PC-3 (cell line): Measurements from ENCODE around the gene SFTPB. TPM values are rescaled to one million over a fixed set of nuclear protein-coding genes. Genes with fewer than 3 reads are reported as not detected.

ENCODE experiments used
- ATAC-seq: fragments of 200-7000 bp; cut with Tn5 transposase; 2 replicates; pipeline ENCODE4 v1.9.1; 2020; ENCODE audit warnings: mild to moderate bottlenecking, moderate library complexity
- BruUV-seq: library from RNA; stranded (reverse); fragments of 400-500 nt; replicated peaks from 2 replicates; lab custom pipeline; 2021; lab: Mats Ljungman, UMichigan
- CTCF ChIA-PET: fragments of 300-600 bp; sonication (Branson Sonifier 250); formaldehyde crosslinking; loops from one replicate; lab custom pipeline; 2022; ENCODE audit warnings: antibody characterized with exemption; lab: Charles Lee
- POLR2A ChIA-PET: fragments of 300-600 bp; sonication (Branson Sonifier 250); formaldehyde crosslinking; loops from one replicate; lab custom pipeline; 2022; ENCODE audit warnings: antibody characterized with exemption; ENCODE audit not compliant: unreplicated experiment; lab: Charles Lee
- DNase-seq: peaks from one replicate; pipeline ENCODE4 v3.0.0-alpha.2; 2015
- H2AFZ ChIP-seq: fragments of 300-600 bp; sonication (generic); 2 replicates; pipeline ENCODE4 v1.6.0; 2016; ENCODE audit warnings: antibody characterized with exemption, low read length
- H3F3A ChIP-seq: fragments of 300-600 bp; sonication (generic); one replicate; pipeline ENCODE4 v1.6.0; 2017; ENCODE audit warnings: antibody characterized with exemption, low read length, control low read depth, mild to moderate bottlenecking; ENCODE audit not compliant: unreplicated experiment
- H3K27ac ChIP-seq: fragments of 300-600 bp; sonication (generic); 2 replicates; pipeline ENCODE4 v1.5.1; 2016; ENCODE audit warnings: mild to moderate bottlenecking, low read length
- H3K27me3 ChIP-seq: fragments of 300-600 bp; sonication (generic); 2 replicates; pipeline ENCODE4 v1.6.1; 2016; ENCODE audit warnings: low read length, mixed read lengths
- H3K36me3 ChIP-seq: fragments of 300-600 bp; sonication (generic); 2 replicates; pipeline ENCODE4 v1.6.1; 2016; ENCODE audit warnings: low read depth, mixed run types, low read length, mixed read lengths
- H3K4me1 ChIP-seq: fragments of 300-600 bp; sonication (generic); 2 replicates; pipeline ENCODE4 v1.5.1; 2016; ENCODE audit warnings: low read length; ENCODE audit not compliant: insufficient read depth
- H3K4me2 ChIP-seq: fragments of 300-600 bp; sonication (generic); 2 replicates; pipeline ENCODE4 v1.6.0; 2016; ENCODE audit warnings: low read length
- H3K4me3 ChIP-seq: fragments of 300-600 bp; sonication (generic); 2 replicates; pipeline ENCODE4 v1.5.1; 2016; ENCODE audit warnings: mild to moderate bottlenecking, low read length, mixed read lengths
- H3K79me2 ChIP-seq: fragments of 300-600 bp; sonication (generic); 2 replicates; pipeline ENCODE4 v1.6.1; 2017; ENCODE audit warnings: low read length, mixed read lengths
- H3K9ac ChIP-seq: fragments of 300-600 bp; sonication (generic); 2 replicates; pipeline ENCODE4 v1.6.0; 2016; ENCODE audit warnings: mild to moderate bottlenecking, low read length
- H3K9me2 ChIP-seq: fragments of 300-600 bp; sonication (generic); replicated peaks from 2 replicates; pipeline ENCODE4 v1.6.1; 2016; ENCODE audit warnings: mixed run types, low read length, mixed read lengths
- H3K9me3 ChIP-seq: fragments of 300-600 bp; sonication (generic); 2 replicates; pipeline ENCODE4 v1.6.1; 2016; ENCODE audit warnings: low read length, mixed read lengths
- H4K20me1 ChIP-seq: fragments of 300-600 bp; sonication (generic); 2 replicates; pipeline ENCODE4 v1.6.1; 2016; ENCODE audit warnings: low read length, mixed read lengths
- CTCF ChIP-seq: fragments of 300-600 bp; sonication (generic); conservative IDR thresholded peaks from 2 replicates; pipeline ENCODE4 v1.5.1; 2017; ENCODE audit warnings: antibody characterized with exemption, low read depth, mild to moderate bottlenecking, low read length
- EZH2 ChIP-seq: fragments of 300-600 bp; sonication (generic); IDR thresholded peaks from one replicate; pipeline ENCODE4 v1.6.1; 2017; ENCODE audit warnings: antibody characterized with exemption, mild to moderate bottlenecking, low read length; ENCODE audit not compliant: unreplicated experiment
- EZH2phosphoT487 ChIP-seq: fragments of 300-600 bp; sonication (generic); IDR thresholded peaks from 2 replicates; pipeline ENCODE4 v1.6.1; 2018; ENCODE audit warnings: mild to moderate bottlenecking, antibody characterized with exemption, low read length, borderline replicate concordance
- intact Hi-C: fragments of 100-400 bp; cut with micrococcal nuclease; formaldehyde crosslinking; loops from 2 replicates; pipeline ENCODE4 v1.9.0; 2023
- total RNA-seq: library from RNA; depleted of rRNA; stranded (reverse); fragments of >200 nt; gene quantifications from 2 replicates; pipeline ENCODE4 v1.2.3, GENCODE V29; 2014

The SFTPB gene
- total RNA-seq, 1 experiment from 2014 or later = not detected

GRCh38 chr2:85663594-85664565 is 4.1 kb downstream of the SFTPB start:
- Histone ChIP-seq H3F3A (no peaks in the 10 kb centered on the region), H3K9me3 (no peaks in the 10 kb centered on the region), H3K36me3 (no peaks in the 10 kb centered on the region), H2AFZ (no peak overlapping the region), H3K4me3 (no peak overlapping the region), H3K9me2 (no peaks in the 10 kb centered on the region), H3K9ac (no peak overlapping the region), H4K20me1 (no peaks in the 10 kb centered on the region), H3K4me2 (no peak overlapping the region), H3K27ac (no peak overlapping the region), H3K27me3 (no peaks in the 10 kb centered on the region), H3K79me2 (no peaks in the 10 kb centered on the region), H3K4me1 (0 out of 2 replicates have a peak, but pooled peaks cover 4% of the 10 kb centered on the region)
- BruUV-seq = no TSS peak
- ATAC-seq (no peak), DNase-seq (no peak)
- TF ChIP-seq EZH2phosphoT487 = no peak
- no peak for TF ChIP-seq EZH2
- TF ChIP-seq CTCF = no peak
- ChIA-PET CTCF (interaction anchor here (0.5 kb wide), 1 partner anchor 684 kb away, joined by 4 read pairs; no protein-coding TSS in a partner anchor), POLR2A (no interaction called here)
- intact Hi-C loops = no loop called here

GRCh38 chr2:85662899-85663593 is 5.0 kb downstream of the SFTPB start:
- H3K36me3 ChIP-seq = no peaks in the 10 kb centered on the region
- CTCF ChIA-PET = interaction anchor here (0.5 kb wide), 1 partner anchor 684 kb away, joined by 4 read pairs; no protein-coding TSS in a partner anchor
- no peaks in the 10 kb centered on the region for H3K79me2 ChIP-seq
- H3K27me3 ChIP-seq = no peaks in the 10 kb centered on the region
- intact Hi-C loops = no loop called here
- BruUV-seq = no TSS peak
- ATAC-seq = peak; percentile 90
- H3F3A ChIP-seq = no peaks in the 10 kb centered on the region
- 0 out of 2 replicates have a peak, but pooled peaks cover 4% of the 10 kb centered on the region for H3K4me1 ChIP-seq
- H4K20me1 ChIP-seq = no peaks in the 10 kb centered on the region
- H3K27ac ChIP-seq = no peak overlapping the region
- POLR2A ChIA-PET = no interaction called here
- no peaks in the 10 kb centered on the region for H3K9me3 ChIP-seq
- H3K9ac ChIP-seq = no peak overlapping the region
- H3K4me3 ChIP-seq = no peak overlapping the region
- DNase-seq = peak; percentile 73
- no peak overlapping the region for H2AFZ ChIP-seq
- no peak overlapping the region for H3K4me2 ChIP-seq
- TF ChIP-seq EZH2phosphoT487 (no peak), CTCF (no peak), EZH2 (no peak)
- H3K9me2 ChIP-seq = no peaks in the 10 kb centered on the region
